ENCODE data around the gene TTYH2. TPM values are rescaled to one million over a fixed set of nuclear protein-coding genes. Genes with fewer than 3 reads are reported as not detected.

Gene TTYH2
- total RNA-seq, 1 experiment from 2014 or later = 0.28 TPM

DNA sequence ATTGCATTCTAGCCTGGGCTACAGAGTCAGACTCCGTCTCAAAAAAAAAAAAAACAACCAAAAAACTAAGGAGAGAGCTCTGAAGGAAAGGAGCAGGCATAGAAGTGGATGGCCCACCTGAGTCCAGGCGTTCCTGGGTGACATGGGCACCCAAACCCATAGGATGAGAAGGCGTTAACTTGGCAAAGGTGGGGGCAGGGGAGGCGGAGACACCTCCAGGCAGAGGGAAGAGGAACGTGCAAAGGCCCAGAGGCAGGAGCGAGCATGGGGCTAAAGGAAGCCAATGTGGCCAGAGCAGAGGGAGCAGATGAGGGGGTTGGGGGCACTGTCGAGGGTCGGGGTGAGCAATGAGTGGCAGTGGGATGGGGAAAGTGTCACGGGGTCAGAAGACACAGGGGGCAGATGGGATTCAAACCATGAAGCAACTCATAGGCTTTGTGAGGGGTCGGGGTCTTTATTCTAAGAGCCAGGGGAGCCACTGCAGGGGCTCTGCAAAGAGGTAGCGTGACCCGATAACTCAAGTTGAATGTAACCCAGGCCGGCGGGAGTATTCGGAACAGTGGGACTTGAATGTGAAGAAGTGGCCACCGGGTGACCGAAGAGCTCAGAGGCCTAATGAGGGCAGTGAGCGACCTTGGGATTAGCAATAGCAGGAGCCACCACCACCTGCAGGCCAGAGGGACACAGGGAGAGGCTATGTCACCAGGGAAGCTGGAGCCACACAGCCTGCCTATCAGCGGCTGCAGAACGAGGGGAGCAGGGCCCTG is 11.8 kb downstream of the TTYH2 start:
- DNase-seq = no peak
- H3K4me1 Mint-ChIP-seq (ENCODE audit: low read depth, unreplicated experiment) = no peaks in the 10 kb centered on the region
- BruUV-seq (replicated peaks) = no TSS peak
- H3K4me3 Mint-ChIP-seq (ENCODE audit: low read depth, unreplicated experiment) = no peak overlapping the region
- CTCF ChIA-PET = no interaction called here
- peaks cover 88% of the 10 kb centered on the region for H3K27me3 Mint-ChIP-seq (ENCODE audit: unreplicated experiment)
- H3K9me3 Mint-ChIP-seq (ENCODE audit: low read depth, unreplicated experiment) = no peaks in the 10 kb centered on the region
- H3K27ac Mint-ChIP-seq (ENCODE audit: unreplicated experiment) = no peak overlapping the region
- intact Hi-C loops (cut with micrococcal nuclease; ENCODE audit: unreplicated experiment) = loop anchor here (5.0 kb wide), 1 partner anchor 623 kb away; no protein-coding TSS in a partner anchor
- no peak for TF ChIP-seq CTCF (IDR thresholded peaks at IDR 0.05; ENCODE audit: unreplicated experiment)
- no peaks in the 10 kb centered on the region for H3K36me3 Mint-ChIP-seq (ENCODE audit: insufficient read depth, unreplicated experiment)

GRCh38 chr17:74226252-74226651 is 12.9 kb downstream of the TTYH2 start:
- no TSS peak for BruUV-seq (replicated peaks)
- H3K4me1 Mint-ChIP-seq (ENCODE audit: low read depth, unreplicated experiment) = no peaks in the 10 kb centered on the region
- TF ChIP-seq CTCF (IDR thresholded peaks at IDR 0.05; ENCODE audit: unreplicated experiment) = no peak
- H3K27me3 Mint-ChIP-seq (ENCODE audit: unreplicated experiment) = peaks cover 94% of the 10 kb centered on the region
- H3K36me3 Mint-ChIP-seq (ENCODE audit: insufficient read depth, unreplicated experiment) = no peaks in the 10 kb centered on the region
- no peak overlapping the region for H3K4me3 Mint-ChIP-seq (ENCODE audit: low read depth, unreplicated experiment)
- H3K9me3 Mint-ChIP-seq (ENCODE audit: low read depth, unreplicated experiment) = no peaks in the 10 kb centered on the region
- DNase-seq = no peak
- no peak overlapping the region for H3K27ac Mint-ChIP-seq (ENCODE audit: unreplicated experiment)
- intact Hi-C loops (cut with micrococcal nuclease; ENCODE audit: unreplicated experiment) = no loop called here
- CTCF ChIA-PET = no interaction called here

- CTCF ChIA-PET = no interaction called here
These were observed 14.1 kb downstream of the TTYH2 start for GRCh38 chr17:74227271-74228080.

More at GRCh38 chr17:74227271-74228080, 14.1 kb downstream of the TTYH2 start:
- BruUV-seq (replicated peaks) = no TSS peak
- Mint-ChIP-seq H3K27me3 (ENCODE audit: unreplicated experiment) (peaks cover 94% of the 10 kb centered on the region), H3K27ac (ENCODE audit: unreplicated experiment) (no peak overlapping the region), H3K4me1 (ENCODE audit: low read depth, unreplicated experiment) (no peaks in the 10 kb centered on the region), H3K9me3 (ENCODE audit: low read depth, unreplicated experiment) (no peaks in the 10 kb centered on the region), H3K4me3 (ENCODE audit: low read depth, unreplicated experiment) (no peak overlapping the region), H3K36me3 (ENCODE audit: insufficient read depth, unreplicated experiment) (no peaks in the 10 kb centered on the region)
- intact Hi-C loops (cut with micrococcal nuclease; ENCODE audit: unreplicated experiment) = no loop called here
- no peak for DNase-seq
- TF ChIP-seq CTCF (IDR thresholded peaks at IDR 0.05; ENCODE audit: unreplicated experiment) = no peak
